HCT116 (cell line): ENCODE measurements around the gene ESYT3. TPM values are rescaled to one million over a fixed set of nuclear protein-coding genes. Genes with fewer than 3 reads are reported as not detected.

Source experiments
- ATAC-seq: fragments of 200-7000 bp; cut with Tn5 transposase; 2 replicates; pipeline ENCODE4 v1.9.1; 2020; ENCODE audit warnings: mild to moderate bottlenecking, moderate library complexity
- BruUV-seq: library from RNA; stranded (reverse); fragments of 400-500 nt; replicated peaks from 2 replicates; lab custom pipeline; 2021; lab: Mats Ljungman, UMichigan
- CTCF ChIA-PET: fragments of 300-600 bp; sonication (Branson Sonifier 250); formaldehyde crosslinking; loops from one replicate; lab custom pipeline; 2021; ENCODE audit warnings: antibody characterized with exemption; lab: Charles Lee
- POLR2A ChIA-PET: fragments of 300-600, 350-600 bp; sonication (Branson Sonifier 250); formaldehyde crosslinking; loops from one replicate; lab custom pipeline; 2021; ENCODE audit warnings: antibody characterized with exemption; lab: Charles Lee
- RAD21 ChIA-PET, 2 experiments: fragments of 300-600 bp; sonication (Branson Sonifier 250); formaldehyde crosslinking; loops; one replicate each; lab custom pipeline; 2023; ENCODE audit warnings: low total read pairs in 2 of 2; ENCODE audit not compliant: uncharacterized antibody in 2 of 2, unreplicated experiment in 2 of 2, low non-redundant PET in 1 of 2; lab: Charles Lee
- DNase-seq: peaks from one replicate; pipeline ENCODE4 v3.0.0-alpha.2; 2010; ENCODE audit warnings: low read depth, low spot score
- H2AFZ ChIP-seq: fragments of 200-600 bp; shearing (Covaris generic), sonication (generic); 2 replicates; pipeline ENCODE4 v1.6.1; 2017; ENCODE audit warnings: low read depth, mixed run types, mixed read lengths, antibody characterized with exemption, low read length; ENCODE audit not compliant: poor library complexity, severe bottlenecking
- H3K27ac ChIP-seq: 2 replicates; pipeline ENCODE4 v1.5.1; 2012; ENCODE audit warnings: low read depth, low read length
- H3K27me3 ChIP-seq: fragments of 200-600 bp; sonication (generic); 2 replicates; pipeline ENCODE4 v1.6.1; 2016; ENCODE audit warnings: mixed run types, low read length, mixed read lengths; ENCODE audit not compliant: insufficient read depth
- H3K36me3 ChIP-seq, 2 experiments: fragments of 200-500 bp in 1 of 2; fragments of 200-600 bp in 1 of 2; sonication (Bioruptor generic) in 1 of 2; sonication (generic) in 1 of 2; 2 replicates each; pipeline versions ENCODE4 v1.5.1 to v1.6.1; 2014 to 2016; ENCODE audit warnings: low read length in 2 of 2, inconsistent platforms in 1 of 2, mixed read lengths in 1 of 2, mixed run types in 1 of 2; ENCODE audit not compliant: insufficient read depth in 2 of 2, control insufficient read depth in 1 of 2
- H3K4me1 ChIP-seq, 2 experiments: fragments of 200-600 bp in 1 of 2; sonication (generic) in 1 of 2; 2 replicates each; pipeline versions ENCODE4 v1.5.1 to v1.6.1; 2012 to 2017; ENCODE audit warnings: low read length in 2 of 2, inconsistent platforms in 1 of 2, mild to moderate bottlenecking in 1 of 2, mixed read lengths in 1 of 2, mixed run types in 1 of 2, moderate library complexity in 1 of 2; ENCODE audit not compliant: insufficient read depth in 2 of 2, control insufficient read depth in 1 of 2
- H3K4me2 ChIP-seq: fragments of 200-600 bp; sonication (generic); 2 replicates; pipeline ENCODE4 v1.6.1; 2017; ENCODE audit warnings: mixed run types, low read length, mixed read lengths
- H3K4me3 ChIP-seq, 2 experiments: fragments of 200-600 bp in 1 of 2; sonication (generic) in 1 of 2; replicated peaks in 1 of 2; 2 replicates each; pipeline ENCODE4 v1.5.1; 2011 to 2016; ENCODE audit warnings: low read length in 2 of 2, control low read depth in 1 of 2, low read depth in 1 of 2, mild to moderate bottlenecking in 1 of 2, mixed read lengths in 1 of 2, mixed run types in 1 of 2
- H3K79me2 ChIP-seq: fragments of 200-600 bp; sonication (generic); 2 replicates; pipeline ENCODE4 v1.6.1; 2017; ENCODE audit warnings: mild to moderate bottlenecking, mixed run types, low read length, moderate library complexity, mixed read lengths; ENCODE audit not compliant: insufficient read depth
- H3K9ac ChIP-seq: fragments of 200-600 bp; sonication (generic); 2 replicates; pipeline ENCODE4 v1.6.1; 2016; ENCODE audit warnings: low read length, mixed read lengths
- H3K9me2 ChIP-seq: fragments of 200-600 bp; sonication (generic), shearing (Covaris generic); 2 replicates; pipeline ENCODE4 v1.6.1; 2017; ENCODE audit warnings: mixed run types, mild to moderate bottlenecking, moderate library complexity; ENCODE audit not compliant: insufficient read depth
- H3K9me3 ChIP-seq, 2 experiments: fragments of 200-500 bp in 1 of 2; fragments of 200-600 bp in 1 of 2; sonication (Bioruptor generic) in 1 of 2; sonication (generic) in 1 of 2; 2 replicates each; pipeline ENCODE4 v1.6.1; 2014 to 2017; ENCODE audit warnings: low read length in 2 of 2, mixed read lengths in 2 of 2, inconsistent platforms in 1 of 2, low read depth in 1 of 2, mild to moderate bottlenecking in 1 of 2, mixed run types in 1 of 2, moderate library complexity in 1 of 2; ENCODE audit not compliant: control insufficient read depth in 1 of 2, insufficient read depth in 1 of 2
- H4K20me1 ChIP-seq: fragments of 200-600 bp; sonication (generic), shearing (Covaris generic); 2 replicates; pipeline ENCODE4 v1.6.1; 2017; ENCODE audit warnings: mixed run types, mild to moderate bottlenecking, moderate library complexity; ENCODE audit not compliant: insufficient read depth
- CEBPB ChIP-seq: IDR thresholded peaks from 2 replicates; pipeline ENCODE4 v1.6.1; 2012; ENCODE audit warnings: low read depth
- EGR1 ChIP-seq: IDR thresholded peaks from 2 replicates; pipeline ENCODE4 v1.6.1; 2012; ENCODE audit warnings: low read depth
- ELF1 ChIP-seq: IDR thresholded peaks from 2 replicates; pipeline ENCODE4 v1.6.1; 2012; ENCODE audit warnings: low read depth, borderline replicate concordance
- EZH2 ChIP-seq: fragments of 200-600 bp; sonication (generic); IDR thresholded peaks from 2 replicates; pipeline ENCODE4 v1.6.1; 2017; ENCODE audit warnings: antibody characterized with exemption, mixed run types
- EZH2phosphoT487 ChIP-seq: fragments of 200-600 bp; IDR thresholded peaks from 2 replicates; pipeline ENCODE4 v1.6.1; 2018; ENCODE audit warnings: antibody characterized with exemption, borderline replicate concordance
- FOSL1 ChIP-seq: IDR thresholded peaks from 2 replicates; pipeline ENCODE4 v1.6.1; 2012; ENCODE audit warnings: low read depth
- JUND ChIP-seq: IDR thresholded peaks from 2 replicates; pipeline ENCODE4 v1.6.1; 2012
- RAD21 ChIP-seq: IDR thresholded peaks from 2 replicates; pipeline ENCODE4 v1.6.1; 2012; ENCODE audit warnings: low read depth, mild to moderate bottlenecking
- TCF7L2 ChIP-seq: IDR thresholded peaks from 2 replicates; pipeline ENCODE4 v1.7.0; 2011; ENCODE audit warnings: borderline replicate concordance, inconsistent platforms; ENCODE audit not compliant: insufficient read depth, insufficient read length; ENCODE audit errors: extremely low read depth
- YY1 ChIP-seq: IDR thresholded peaks from 2 replicates; pipeline ENCODE4 v1.6.1; 2011; ENCODE audit warnings: low read length, low read depth, moderate library complexity, mild to moderate bottlenecking; ENCODE audit not compliant: insufficient replicate concordance; ENCODE audit errors: extremely low read depth
- ZFX ChIP-seq: fragments of 450-650 bp; IDR thresholded peaks from 2 replicates; pipeline ENCODE4 v1.6.1; 2017
- intact Hi-C: fragments of 100-400 bp; cut with micrococcal nuclease; formaldehyde crosslinking; loops from 2 replicates; pipeline ENCODE4 v1.10.0; 2022
- total RNA-seq: library from RNA; stranded (reverse); gene quantifications from one replicate; pipeline ENCODE4 v1.2.1, GENCODE V29; 2021; ENCODE audit not compliant: unreplicated experiment
- TF ChIP-seq, protein P1 (sequence below): IDR thresholded peaks from 2 replicates; pipeline ENCODE4 v1.6.1; 2012
- TF ChIP-seq, protein P2 (sequence below): IDR thresholded peaks from 2 replicates; pipeline ENCODE4 v1.6.1; 2011; ENCODE audit warnings: mild to moderate bottlenecking, low read length, moderate library complexity; ENCODE audit not compliant: insufficient replicate concordance; ENCODE audit errors: extremely low read depth

The ESYT3 gene
- total RNA-seq, 1 experiment from 2014 or later = 0.05 TPM

DNA sequence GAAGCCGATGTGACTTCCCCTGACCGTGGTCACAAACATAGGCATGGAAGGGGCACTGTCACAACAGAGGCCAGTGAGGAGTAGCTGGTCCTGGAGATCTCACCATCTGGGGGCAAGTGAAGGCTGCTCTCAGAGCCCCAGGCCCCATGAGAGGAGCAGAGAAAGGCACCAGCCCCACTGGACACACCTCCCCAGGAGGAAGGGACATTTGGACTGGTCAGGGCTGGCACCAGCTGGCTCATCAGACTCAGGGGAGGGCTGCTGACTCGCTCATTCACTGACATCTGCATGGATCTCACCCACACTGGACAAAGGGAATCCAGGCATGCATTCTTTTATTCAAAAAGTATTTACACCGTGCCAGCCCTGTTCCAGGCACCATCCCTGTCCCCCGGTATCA is 26.8 kb downstream of the ESYT3 start:
- H3K4me2 ChIP-seq = no peak overlapping the region
- H4K20me1 ChIP-seq = no peaks in the 10 kb centered on the region
- no peak overlapping the region for H3K27ac ChIP-seq
- POLR2A ChIA-PET = no interaction called here
- H3K36me3 ChIP-seq = no peaks in the 10 kb centered on the region
- no peak overlapping the region for H3K4me3 ChIP-seq
- no peaks in the 10 kb centered on the region for H3K27me3 ChIP-seq
- no peak overlapping the region for H2AFZ ChIP-seq
- H3K4me1 ChIP-seq = peaks cover 0 to under 1% of the 10 kb centered on the region in 2 experiments; a peak in 1 of 4 replicates
- TF ChIP-seq CEBPB = no peak
- no peak for TF ChIP-seq RAD21
- no peak for TF ChIP-seq EZH2phosphoT487
- no peak for TF ChIP-seq EGR1
- TF ChIP-seq JUND = no peak
- TF ChIP-seq, protein P1, sequence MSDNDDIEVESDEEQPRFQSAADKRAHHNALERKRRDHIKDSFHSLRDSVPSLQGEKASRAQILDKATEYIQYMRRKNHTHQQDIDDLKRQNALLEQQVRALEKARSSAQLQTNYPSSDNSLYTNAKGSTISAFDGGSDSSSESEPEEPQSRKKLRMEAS = no peak
- TF ChIP-seq, protein P2, sequence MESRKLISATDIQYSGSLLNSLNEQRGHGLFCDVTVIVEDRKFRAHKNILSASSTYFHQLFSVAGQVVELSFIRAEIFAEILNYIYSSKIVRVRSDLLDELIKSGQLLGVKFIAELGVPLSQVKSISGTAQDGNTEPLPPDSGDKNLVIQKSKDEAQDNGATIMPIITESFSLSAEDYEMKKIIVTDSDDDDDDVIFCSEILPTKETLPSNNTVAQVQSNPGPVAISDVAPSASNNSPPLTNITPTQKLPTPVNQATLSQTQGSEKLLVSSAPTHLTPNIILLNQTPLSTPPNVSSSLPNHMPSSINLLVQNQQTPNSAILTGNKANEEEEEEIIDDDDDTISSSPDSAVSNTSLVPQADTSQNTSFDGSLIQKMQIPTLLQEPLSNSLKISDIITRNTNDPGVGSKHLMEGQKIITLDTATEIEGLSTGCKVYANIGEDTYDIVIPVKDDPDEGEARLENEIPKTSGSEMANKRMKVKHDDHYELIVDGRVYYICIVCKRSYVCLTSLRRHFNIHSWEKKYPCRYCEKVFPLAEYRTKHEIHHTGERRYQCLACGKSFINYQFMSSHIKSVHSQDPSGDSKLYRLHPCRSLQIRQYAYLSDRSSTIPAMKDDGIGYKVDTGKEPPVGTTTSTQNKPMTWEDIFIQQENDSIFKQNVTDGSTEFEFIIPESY = no peak
- no peak for TF ChIP-seq FOSL1
- no peak for TF ChIP-seq EZH2
- TF ChIP-seq ZFX = no peak
- no peak for TF ChIP-seq YY1
- TF ChIP-seq ELF1 = no peak
- no peak for TF ChIP-seq TCF7L2
- BruUV-seq = no TSS peak
- H3K9me3 ChIP-seq = no peaks in the 10 kb centered on the region
- RAD21 ChIA-PET = no interaction called here
- CTCF ChIA-PET = interaction anchor here (1.4 to 1.6 kb wide), 3 partner anchors 10 to 462 kb away, joined by 3 to 7 read pairs (median 4); no protein-coding TSS in a partner anchor
- no peak overlapping the region for H3K9ac ChIP-seq
- intact Hi-C loops = loop anchor here (5.0 kb wide), 1 partner anchor 456 kb away; no protein-coding TSS in a partner anchor
- ATAC-seq = no peak
- H3K9me2 ChIP-seq = no peaks in the 10 kb centered on the region
- DNase-seq = no peak
- H3K79me2 ChIP-seq = no peaks in the 10 kb centered on the region
